ENCODE results near the gene CNTN1. TPM values are rescaled to one million over a fixed set of nuclear protein-coding genes. Genes with fewer than 3 reads are reported as not detected.

Gene CNTN1
- total RNA-seq, 1 experiment from 2014 or later, result 3.0 TPM

DNA sequence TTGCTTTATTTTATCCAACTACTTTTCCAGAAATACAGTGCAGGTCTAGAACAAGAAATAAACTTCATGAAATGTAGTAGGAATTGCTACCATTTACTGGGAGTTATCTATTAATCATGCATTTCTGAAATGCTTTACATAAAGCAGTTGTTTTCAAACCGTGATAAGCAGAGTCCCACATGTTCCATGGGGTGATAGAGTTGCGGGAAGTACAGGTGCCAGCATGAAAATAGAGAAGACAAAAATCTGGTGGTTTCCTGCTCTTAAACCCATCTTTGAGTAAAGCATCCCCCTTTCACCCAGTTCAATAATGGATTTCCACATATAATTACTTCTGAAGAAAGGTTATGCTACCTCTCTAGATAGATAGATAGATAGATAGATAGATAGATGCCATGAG is 372.2 kb downstream of the CNTN1 start:
- intact Hi-C loops (cut with micrococcal nuclease), result no loop called here
- TF ChIP-seq JUND (IDR thresholded peaks at IDR 0.05) (no peak), ELF1 (IDR thresholded peaks at IDR 0.05; ENCODE audit: borderline replicate concordance, low read depth) (no peak), TCF7L2 (IDR thresholded peaks at IDR 0.05; ENCODE audit: borderline replicate concordance, extremely low read depth, insufficient read depth, insufficient read length) (no peak), SRF (IDR thresholded peaks at IDR 0.05; ENCODE audit: low read depth) (no peak), SP1 (IDR thresholded peaks at IDR 0.05; ENCODE audit: low read depth) (no peak), EZH2phosphoT487 (IDR thresholded peaks at IDR 0.05; ENCODE audit: borderline replicate concordance) (no peak), RAD21 (IDR thresholded peaks at IDR 0.05; ENCODE audit: low read depth) (no peak), EGR1 (IDR thresholded peaks at IDR 0.05; ENCODE audit: low read depth) (no peak), POLR2AphosphoS5 (IDR thresholded peaks at IDR 0.05; ENCODE audit: low read depth, low read length) (no peak)
- TF ChIP-seq, protein P1, sequence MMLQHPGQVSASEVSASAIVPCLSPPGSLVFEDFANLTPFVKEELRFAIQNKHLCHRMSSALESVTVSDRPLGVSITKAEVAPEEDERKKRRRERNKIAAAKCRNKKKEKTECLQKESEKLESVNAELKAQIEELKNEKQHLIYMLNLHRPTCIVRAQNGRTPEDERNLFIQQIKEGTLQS (IDR thresholded peaks at IDR 0.05), result no peak
- TF ChIP-seq, protein P2, sequence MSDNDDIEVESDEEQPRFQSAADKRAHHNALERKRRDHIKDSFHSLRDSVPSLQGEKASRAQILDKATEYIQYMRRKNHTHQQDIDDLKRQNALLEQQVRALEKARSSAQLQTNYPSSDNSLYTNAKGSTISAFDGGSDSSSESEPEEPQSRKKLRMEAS (IDR thresholded peaks at IDR 0.05), result no peak
- DNase-seq (ENCODE audit: low read depth, low spot score), result no peak
- Histone ChIP-seq H3K4me1 (ENCODE audit: control insufficient read depth in 1 of 2, insufficient read depth in 2 of 2, low read length in 2 of 2) (no peaks in the 10 kb centered on the region), H3K27ac (ENCODE audit: low read depth, low read length) (no peak overlapping the region), H3K4me3 (replicated peaks in 1 of 2; ENCODE audit: low read depth in 1 of 2, low read length in 2 of 2) (no peak overlapping the region), H3K9me2 (ENCODE audit: insufficient read depth) (no peaks in the 10 kb centered on the region), H3K4me2 (ENCODE audit: low read length) (no peak overlapping the region), H2AFZ (ENCODE audit: low read depth, low read length, poor library complexity, severe bottlenecking) (no peak overlapping the region), H3K36me3 (ENCODE audit: control insufficient read depth in 1 of 2, insufficient read depth in 2 of 2, low read length in 2 of 2) (no peaks in the 10 kb centered on the region), H4K20me1 (ENCODE audit: insufficient read depth) (no peaks in the 10 kb centered on the region), H3K9me3 (ENCODE audit: control insufficient read depth in 1 of 2, insufficient read depth in 1 of 2, low read depth in 1 of 2, low read length in 2 of 2) (no peaks in the 10 kb centered on the region), H3K9ac (ENCODE audit: low read length) (no peak overlapping the region), H3K79me2 (ENCODE audit: insufficient read depth, low read length) (no peaks in the 10 kb centered on the region), H3K27me3 (ENCODE audit: insufficient read depth, low read length) (no peaks in the 10 kb centered on the region)
- ChIA-PET RAD21 (ENCODE audit: low non-redundant PET in 1 of 2, low total read pairs in 2 of 2, uncharacterized antibody in 2 of 2, unreplicated experiment in 2 of 2) (no interaction called here), POLR2A (no interaction called here), CTCF (no interaction called here)
- no peak for ATAC-seq
- BruUV-seq (replicated peaks), result no TSS peak

DNA sequence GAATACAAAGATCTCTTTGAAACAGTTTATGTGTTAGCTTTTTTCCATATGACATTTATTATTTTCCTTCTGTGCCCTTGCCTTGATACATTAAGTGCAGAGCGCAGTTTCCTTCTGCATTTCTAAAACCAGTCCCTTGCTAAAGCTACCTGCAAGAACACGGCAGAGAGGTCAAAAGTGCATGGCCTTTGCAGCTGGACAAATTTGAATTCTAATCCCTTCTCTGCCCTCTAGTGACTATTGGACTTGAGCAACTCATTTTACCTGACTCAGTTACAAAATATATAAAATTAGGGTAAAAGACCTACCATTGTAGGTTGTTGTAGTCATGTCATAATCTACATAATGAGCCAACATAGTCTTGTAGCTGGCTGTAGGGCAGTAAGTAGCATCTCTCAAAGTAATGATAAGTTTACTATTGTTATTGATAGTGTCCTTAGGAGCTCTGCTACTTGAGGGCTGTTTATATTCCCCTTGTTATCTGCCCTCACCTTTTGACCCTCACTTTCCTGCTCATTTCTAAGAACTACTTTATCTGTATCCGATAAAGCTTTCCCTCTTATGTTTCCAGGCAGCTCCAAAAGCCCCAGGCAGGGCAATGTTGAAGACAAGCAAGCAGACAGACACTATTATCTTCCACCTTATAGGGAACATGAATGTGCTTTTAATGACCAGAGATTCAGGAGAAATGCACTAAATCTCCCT is 375.9 kb downstream of the CNTN1 start:
- Histone ChIP-seq H3K4me2 (ENCODE audit: low read length) (no peak overlapping the region), H3K79me2 (ENCODE audit: insufficient read depth, low read length) (no peaks in the 10 kb centered on the region), H3K9ac (ENCODE audit: low read length) (no peak overlapping the region), H3K9me3 (ENCODE audit: control insufficient read depth in 1 of 2, insufficient read depth in 1 of 2, low read depth in 1 of 2, low read length in 2 of 2) (no peaks in the 10 kb centered on the region), H3K4me3 (replicated peaks in 1 of 2; ENCODE audit: low read depth in 1 of 2, low read length in 2 of 2) (no peak overlapping the region), H3K27ac (ENCODE audit: low read depth, low read length) (no peak overlapping the region), H2AFZ (ENCODE audit: low read depth, low read length, poor library complexity, severe bottlenecking) (no peak overlapping the region), H3K36me3 (ENCODE audit: control insufficient read depth in 1 of 2, insufficient read depth in 2 of 2, low read length in 2 of 2) (no peaks in the 10 kb centered on the region), H3K27me3 (ENCODE audit: insufficient read depth, low read length) (no peaks in the 10 kb centered on the region), H3K4me1 (ENCODE audit: control insufficient read depth in 1 of 2, insufficient read depth in 2 of 2, low read length in 2 of 2) (no peaks in the 10 kb centered on the region), H4K20me1 (ENCODE audit: insufficient read depth) (no peaks in the 10 kb centered on the region), H3K9me2 (ENCODE audit: insufficient read depth) (no peaks in the 10 kb centered on the region)
- BruUV-seq (replicated peaks), result no TSS peak
- ChIA-PET RAD21 (ENCODE audit: low non-redundant PET in 1 of 2, low total read pairs in 2 of 2, uncharacterized antibody in 2 of 2, unreplicated experiment in 2 of 2) (no interaction called here), POLR2A (no interaction called here), CTCF (no interaction called here)
- no peak for DNase-seq (ENCODE audit: low read depth, low spot score)
- TF ChIP-seq SIN3A (IDR thresholded peaks at IDR 0.05; ENCODE audit: low read depth) (no peak), ZNF274 (IDR thresholded peaks at IDR 0.05; ENCODE audit: low read depth, low read length) (no peak), ZFX (IDR thresholded peaks at IDR 0.05) (no peak), FOSL1 (IDR thresholded peaks at IDR 0.05; ENCODE audit: low read depth) (no peak), ELF1 (IDR thresholded peaks at IDR 0.05; ENCODE audit: borderline replicate concordance, low read depth) (no peak), SP1 (IDR thresholded peaks at IDR 0.05; ENCODE audit: low read depth) (no peak), SRF (IDR thresholded peaks at IDR 0.05; ENCODE audit: low read depth) (no peak)
- TF ChIP-seq, protein P3, sequence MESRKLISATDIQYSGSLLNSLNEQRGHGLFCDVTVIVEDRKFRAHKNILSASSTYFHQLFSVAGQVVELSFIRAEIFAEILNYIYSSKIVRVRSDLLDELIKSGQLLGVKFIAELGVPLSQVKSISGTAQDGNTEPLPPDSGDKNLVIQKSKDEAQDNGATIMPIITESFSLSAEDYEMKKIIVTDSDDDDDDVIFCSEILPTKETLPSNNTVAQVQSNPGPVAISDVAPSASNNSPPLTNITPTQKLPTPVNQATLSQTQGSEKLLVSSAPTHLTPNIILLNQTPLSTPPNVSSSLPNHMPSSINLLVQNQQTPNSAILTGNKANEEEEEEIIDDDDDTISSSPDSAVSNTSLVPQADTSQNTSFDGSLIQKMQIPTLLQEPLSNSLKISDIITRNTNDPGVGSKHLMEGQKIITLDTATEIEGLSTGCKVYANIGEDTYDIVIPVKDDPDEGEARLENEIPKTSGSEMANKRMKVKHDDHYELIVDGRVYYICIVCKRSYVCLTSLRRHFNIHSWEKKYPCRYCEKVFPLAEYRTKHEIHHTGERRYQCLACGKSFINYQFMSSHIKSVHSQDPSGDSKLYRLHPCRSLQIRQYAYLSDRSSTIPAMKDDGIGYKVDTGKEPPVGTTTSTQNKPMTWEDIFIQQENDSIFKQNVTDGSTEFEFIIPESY (IDR thresholded peaks at IDR 0.05; ENCODE audit: extremely low read depth, insufficient replicate concordance, low read length), result no peak
- no peak for ATAC-seq
- intact Hi-C loops (cut with micrococcal nuclease), result no loop called here

Data from HCT116 (cell line).